ENCODE results near the gene HEATR1.
"Not testable (repeated sequence)": the region's sequence is repeated elsewhere in the genome, so short reads cannot be mapped to it uniquely, and the experiment has no call there.

DNA sequence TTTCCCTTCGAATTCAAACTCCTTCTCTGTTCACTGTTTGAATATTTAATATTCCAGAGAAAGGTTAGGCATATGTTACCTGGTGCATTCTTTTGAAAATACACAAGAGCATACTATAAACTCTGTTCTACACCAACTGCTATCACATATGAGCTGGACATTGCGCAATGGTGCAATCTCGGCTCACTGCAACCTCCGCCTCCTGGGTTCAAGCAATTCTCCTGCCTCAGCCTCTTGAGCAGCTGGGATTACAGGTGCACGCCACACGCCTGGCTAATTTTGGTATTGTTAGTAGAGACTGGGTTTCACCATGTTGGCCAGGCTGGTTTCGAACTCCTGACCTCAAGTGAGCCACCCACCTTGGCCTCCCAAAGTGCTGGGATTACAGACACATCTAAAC is 27.3 kb downstream of the HEATR1 start:
- TF ChIP-seq, protein P1, sequence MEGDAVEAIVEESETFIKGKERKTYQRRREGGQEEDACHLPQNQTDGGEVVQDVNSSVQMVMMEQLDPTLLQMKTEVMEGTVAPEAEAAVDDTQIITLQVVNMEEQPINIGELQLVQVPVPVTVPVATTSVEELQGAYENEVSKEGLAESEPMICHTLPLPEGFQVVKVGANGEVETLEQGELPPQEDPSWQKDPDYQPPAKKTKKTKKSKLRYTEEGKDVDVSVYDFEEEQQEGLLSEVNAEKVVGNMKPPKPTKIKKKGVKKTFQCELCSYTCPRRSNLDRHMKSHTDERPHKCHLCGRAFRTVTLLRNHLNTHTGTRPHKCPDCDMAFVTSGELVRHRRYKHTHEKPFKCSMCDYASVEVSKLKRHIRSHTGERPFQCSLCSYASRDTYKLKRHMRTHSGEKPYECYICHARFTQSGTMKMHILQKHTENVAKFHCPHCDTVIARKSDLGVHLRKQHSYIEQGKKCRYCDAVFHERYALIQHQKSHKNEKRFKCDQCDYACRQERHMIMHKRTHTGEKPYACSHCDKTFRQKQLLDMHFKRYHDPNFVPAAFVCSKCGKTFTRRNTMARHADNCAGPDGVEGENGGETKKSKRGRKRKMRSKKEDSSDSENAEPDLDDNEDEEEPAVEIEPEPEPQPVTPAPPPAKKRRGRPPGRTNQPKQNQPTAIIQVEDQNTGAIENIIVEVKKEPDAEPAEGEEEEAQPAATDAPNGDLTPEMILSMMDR (IDR thresholded peaks at IDR 0.05), result not testable (repeated sequence)
- TF ChIP-seq, protein P2, sequence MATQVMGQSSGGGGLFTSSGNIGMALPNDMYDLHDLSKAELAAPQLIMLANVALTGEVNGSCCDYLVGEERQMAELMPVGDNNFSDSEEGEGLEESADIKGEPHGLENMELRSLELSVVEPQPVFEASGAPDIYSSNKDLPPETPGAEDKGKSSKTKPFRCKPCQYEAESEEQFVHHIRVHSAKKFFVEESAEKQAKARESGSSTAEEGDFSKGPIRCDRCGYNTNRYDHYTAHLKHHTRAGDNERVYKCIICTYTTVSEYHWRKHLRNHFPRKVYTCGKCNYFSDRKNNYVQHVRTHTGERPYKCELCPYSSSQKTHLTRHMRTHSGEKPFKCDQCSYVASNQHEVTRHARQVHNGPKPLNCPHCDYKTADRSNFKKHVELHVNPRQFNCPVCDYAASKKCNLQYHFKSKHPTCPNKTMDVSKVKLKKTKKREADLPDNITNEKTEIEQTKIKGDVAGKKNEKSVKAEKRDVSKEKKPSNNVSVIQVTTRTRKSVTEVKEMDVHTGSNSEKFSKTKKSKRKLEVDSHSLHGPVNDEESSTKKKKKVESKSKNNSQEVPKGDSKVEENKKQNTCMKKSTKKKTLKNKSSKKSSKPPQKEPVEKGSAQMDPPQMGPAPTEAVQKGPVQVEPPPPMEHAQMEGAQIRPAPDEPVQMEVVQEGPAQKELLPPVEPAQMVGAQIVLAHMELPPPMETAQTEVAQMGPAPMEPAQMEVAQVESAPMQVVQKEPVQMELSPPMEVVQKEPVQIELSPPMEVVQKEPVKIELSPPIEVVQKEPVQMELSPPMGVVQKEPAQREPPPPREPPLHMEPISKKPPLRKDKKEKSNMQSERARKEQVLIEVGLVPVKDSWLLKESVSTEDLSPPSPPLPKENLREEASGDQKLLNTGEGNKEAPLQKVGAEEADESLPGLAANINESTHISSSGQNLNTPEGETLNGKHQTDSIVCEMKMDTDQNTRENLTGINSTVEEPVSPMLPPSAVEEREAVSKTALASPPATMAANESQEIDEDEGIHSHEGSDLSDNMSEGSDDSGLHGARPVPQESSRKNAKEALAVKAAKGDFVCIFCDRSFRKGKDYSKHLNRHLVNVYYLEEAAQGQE (IDR thresholded peaks at IDR 0.05; ENCODE audit: insufficient read depth in 1 of 2, low read depth in 2 of 2, low read length in 1 of 2), result not testable (repeated sequence)
- not testable (repeated sequence) for TF ChIP-seq POLR2AphosphoS5 (IDR thresholded peaks at IDR 0.05; ENCODE audit: low read depth, low read length)
